IPS DF 19.7 (cell line): ENCODE data around the gene HSPB6.

Experiments
- DNase-seq: peaks from one replicate; pipeline ENCODE4 v3.0.0-alpha.2; 2013; ENCODE audit warnings: low read depth, low spot score

Gene HSPB6

DNA sequence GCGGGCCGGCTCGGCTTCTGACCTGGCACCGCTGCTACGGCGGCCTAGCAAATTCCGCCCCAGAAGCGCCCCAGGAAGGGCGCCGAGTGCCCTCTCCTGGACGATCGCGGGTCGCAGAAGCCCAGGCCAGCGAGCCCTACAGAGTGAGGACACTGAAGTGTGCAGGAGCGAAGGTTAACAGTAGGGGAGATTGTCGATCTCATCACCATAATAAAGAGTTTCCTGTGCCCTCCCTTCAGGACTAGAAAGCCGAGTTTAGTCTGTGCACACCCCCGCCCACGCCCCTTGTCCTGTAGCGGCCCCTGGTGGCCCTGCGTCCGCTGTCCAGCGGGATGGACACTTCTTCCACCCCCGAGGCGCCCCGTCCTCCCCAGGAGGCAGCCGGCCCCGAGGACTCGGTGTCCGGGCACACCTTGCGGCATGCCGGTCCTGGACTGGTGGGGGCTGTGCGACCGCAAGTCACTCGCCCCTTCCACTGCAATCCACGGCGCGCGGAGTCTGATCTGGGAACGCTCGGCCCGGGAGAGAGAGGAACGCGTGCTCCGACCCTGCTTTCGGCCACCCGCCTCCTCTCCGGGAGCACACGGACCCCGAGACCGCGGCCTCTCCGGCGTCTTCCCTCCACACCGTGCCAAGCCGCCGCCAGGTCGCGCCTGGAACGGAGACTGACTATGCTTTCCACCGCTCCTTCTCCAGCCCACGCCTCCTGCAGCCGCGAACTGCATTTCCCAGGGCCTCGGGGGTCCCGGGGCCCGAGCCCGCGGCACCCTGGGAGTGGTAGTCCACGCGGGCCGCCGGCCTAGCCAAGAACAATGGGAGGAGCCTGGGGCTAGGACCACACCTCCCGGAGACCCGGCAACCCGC, 39.8 kb downstream of the HSPB6 start:
- peak; percentile 98 for DNase-seq

DNA sequence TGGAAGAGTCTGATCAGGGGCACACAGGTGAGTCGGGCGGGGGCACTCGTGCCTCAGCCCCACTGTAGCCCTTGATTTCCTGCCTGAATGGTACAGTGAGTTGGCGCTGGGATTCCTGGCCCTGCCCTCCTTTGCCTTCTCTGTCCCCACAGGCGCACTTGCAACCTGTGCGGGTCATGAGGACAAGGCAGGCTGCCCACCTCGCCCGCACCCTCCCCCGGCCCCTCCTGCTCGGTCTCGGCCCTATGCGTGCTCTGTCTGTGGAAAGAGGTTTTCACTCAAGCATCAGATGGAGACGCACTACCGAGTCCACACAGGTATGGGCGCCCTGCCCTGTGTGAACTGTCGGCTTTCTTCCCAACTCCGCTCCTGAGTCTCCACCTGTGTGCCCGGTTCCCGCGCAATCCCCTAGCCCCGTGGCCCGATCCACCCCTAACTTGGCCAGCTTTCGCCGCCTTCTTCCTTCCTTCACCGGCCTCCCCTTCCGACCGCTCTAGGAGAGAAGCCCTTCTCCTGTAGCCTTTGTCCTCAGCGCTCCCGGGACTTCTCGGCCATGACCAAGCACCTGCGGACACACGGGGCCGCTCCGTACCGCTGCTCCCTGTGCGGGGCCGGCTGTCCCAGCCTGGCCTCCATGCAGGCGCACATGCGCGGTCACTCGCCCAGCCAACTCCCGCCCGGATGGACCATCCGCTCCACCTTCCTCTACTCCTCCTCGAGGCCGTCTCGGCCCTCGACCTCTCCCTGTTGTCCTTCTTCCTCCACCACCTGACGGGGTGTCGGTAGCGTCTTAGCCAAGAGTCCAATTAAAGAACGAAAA, 40.6 kb downstream of the HSPB6 start:
- no peak for DNase-seq

DNA sequence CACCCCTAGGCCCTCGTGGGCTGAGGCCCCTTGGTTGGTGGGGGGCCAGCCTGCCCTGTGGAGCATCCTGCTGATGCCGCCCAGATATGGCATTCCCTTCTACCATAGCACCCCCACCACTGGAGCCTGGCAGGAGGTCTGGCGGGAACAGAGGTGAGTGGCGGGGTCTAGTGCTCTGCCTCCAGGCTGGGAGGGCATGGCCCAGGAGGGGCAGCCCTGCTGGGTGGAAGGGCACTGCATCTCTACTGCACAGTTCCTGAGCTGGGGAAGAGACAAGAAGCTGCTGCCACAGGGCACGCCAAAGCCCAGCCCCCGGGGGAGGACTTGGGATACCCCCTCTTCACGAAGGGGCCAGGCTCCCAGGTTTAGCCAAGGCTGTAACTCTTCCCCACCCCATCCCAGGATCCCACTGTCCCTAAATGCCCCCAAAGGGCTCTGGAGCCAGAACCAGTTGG, 41.4 kb downstream of the HSPB6 start:
- DNase-seq: no peak

DNA sequence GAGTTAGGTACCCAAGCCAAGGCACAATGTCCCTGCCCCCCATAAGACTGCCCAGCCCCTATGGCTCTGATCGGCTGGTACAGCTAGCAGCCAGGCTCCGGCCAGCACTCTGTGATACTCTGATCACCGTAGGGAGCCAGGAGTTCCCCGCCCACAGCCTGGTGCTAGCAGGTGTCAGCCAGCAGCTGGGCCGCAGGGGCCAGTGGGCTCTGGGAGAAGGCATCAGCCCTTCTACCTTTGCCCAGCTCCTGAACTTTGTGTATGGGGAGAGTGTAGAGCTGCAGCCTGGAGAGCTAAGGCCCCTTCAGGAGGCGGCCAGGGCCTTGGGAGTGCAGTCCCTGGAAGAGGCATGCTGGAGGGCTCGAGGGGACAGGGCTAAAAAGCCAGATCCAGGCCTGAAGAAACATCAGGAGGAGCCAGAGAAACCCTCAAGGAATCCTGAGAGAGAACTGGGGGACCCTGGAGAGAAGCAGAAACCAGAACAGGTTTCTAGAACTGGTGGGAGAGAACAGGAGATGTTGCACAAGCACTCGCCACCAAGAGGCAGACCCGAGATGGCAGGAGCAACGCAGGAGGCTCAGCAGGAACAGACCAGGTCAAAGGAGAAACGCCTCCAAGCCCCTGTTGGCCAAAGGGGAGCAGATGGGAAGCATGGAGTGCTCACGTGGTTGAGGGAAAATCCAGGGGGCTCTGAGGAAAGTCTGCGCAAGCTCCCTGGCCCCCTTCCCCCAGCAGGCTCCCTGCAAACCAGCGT, 42.1 kb downstream of the HSPB6 start:
- DNase-seq: no peak

DNA sequence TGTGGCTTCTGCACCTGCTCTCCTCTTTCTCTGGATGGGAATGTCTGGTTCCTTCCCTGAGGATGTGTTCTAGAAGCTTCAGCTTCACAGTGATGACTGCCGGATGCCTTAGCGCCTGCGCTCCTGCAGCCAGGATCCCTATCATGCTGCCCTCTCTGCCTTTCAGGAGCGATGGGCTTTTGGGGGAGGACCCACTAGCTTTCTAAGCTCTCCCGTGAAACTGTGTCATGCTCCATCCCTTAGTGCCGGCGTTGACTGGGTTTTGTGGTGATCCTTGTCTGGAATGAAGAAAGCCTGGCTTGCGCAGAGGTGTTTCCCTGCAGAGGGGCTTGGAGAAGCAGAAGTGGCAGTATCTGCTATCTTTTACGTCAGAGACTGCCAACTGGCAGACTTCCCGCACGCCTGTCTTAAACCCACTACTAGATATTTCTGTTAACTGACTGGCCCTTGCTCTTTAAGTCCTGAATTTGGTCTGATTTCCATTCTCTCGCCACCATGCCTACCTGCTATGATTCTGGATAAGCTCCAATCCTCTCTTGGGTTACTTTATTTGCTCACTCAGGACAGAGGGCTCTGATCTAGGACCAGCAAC, 42.8 kb downstream of the HSPB6 start:
- no peak for DNase-seq

DNA sequence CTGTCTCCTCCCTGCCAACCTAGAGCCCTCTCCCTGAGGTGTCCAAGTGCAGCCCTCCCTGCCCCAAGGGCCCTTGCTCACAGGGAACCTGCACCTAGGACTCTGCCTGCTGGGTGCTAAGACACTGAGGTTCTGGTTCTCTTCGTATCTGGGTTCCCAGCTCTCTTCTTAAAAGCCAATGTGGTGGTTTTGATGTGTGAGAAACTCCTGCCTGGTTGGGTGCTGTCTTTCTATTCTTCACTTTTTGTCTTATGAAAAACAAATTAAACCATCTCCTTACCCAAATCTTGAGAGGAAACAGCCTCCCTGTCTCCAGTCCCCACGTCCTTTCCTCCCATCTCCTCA, 43.4 kb downstream of the HSPB6 start:
- no peak for DNase-seq

DNA sequence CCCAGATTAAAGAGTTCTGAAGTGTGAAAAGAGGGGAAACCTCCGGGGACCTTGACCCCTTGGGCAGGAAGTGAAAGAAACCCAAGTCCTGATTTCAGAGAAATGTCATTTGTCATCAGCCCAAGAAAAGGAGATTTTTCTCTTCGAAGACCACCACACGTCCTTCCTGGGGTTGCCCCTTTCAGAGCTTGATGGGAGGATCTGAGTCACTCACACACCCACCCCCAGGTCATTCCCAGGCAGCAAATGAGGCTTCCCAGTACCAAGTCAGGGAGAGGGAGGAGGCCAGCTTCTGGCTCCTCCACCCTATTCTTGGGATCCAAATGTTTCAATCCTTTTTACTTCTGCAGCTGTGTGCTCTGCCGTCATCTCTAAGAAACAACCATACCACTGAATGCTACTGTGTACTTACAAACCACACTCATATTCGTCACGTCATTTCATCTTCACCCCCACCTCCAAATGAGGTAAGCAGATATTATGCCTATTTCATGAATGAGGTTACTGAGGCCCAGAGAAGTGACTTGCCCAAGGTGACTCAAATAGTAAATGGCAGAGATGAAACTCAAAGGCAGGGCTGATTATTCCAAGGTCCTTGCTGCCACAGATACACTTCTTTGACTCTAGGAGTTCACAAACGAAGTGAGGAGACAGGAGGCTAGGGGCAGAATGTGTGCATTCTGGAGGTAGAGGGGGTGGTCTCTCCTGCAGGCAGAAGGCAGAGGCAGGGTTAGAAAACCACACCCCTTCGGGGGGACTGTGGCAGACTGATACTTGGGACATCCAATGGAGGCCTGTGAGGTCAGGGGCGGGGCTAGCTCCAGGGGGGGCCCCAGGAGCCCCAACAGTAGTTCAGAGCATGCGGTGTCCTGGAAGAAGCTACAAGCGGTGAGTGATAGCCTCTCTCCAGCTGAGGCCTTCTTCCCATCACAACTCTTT, 44.0 kb downstream of the HSPB6 start:
- DNase-seq: no peak

DNA sequence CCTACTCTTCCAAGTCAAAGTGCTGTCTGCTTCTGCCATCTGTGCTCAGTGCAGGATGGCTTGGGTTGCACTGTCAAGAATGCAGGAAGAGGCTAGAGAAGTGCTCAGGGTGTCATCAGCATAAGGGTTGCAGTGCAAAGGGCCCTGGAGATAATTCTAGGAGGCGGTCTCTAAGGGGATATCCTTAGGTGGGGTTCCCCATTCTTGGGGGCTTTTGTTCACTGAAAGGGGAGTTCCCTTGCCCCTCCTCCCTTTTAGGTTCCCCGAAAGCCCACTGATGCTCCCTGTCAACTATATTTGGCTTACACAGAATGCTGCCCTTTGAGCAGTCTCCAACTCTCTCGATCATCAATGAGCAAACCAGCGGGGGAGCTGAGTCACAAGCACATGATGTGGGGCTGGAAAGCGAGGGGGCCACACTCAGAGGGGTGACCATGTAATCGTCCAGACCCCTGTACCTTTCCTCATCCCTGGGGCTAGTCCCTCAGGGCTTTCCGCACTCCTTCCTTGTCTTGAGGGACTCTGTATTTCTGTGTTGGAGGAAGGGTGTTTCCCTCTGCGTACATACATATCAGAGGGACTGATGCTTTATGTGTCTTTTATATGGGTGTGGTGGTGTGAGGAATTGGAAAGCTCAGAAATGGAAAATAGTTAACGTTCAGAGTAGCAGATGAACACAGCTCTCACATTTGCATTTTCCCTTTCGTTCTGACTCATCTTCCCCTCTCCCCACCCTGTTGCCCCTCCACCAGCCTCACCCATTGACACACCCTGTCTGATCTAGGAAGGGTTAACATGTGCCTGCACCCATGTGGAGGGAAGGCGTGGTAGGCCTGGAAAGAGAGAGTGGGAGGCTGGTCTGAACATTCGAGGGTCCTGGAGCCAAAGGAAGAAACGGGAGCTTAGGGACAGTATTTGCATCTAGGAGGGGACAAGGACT, 45.8 kb downstream of the HSPB6 start:
- no peak for DNase-seq

DNA sequence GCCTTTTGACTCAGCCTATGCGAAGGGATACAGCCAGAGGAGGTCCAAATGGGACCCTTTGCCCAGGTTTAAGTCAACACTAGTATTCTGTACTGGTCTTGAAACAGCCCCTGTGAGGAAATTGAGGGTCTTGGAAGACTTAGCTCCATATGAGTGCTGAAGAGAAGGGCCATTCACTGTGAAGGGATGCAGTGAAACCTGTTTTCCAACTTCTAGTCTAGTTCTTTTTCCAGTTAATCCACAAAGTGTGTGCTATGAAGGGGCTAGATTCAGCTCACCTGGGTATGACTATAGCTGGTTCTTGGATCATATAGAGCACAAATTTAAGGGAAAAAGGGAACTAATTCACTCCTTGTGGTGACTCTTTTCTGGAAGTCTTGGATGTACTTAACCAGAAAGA, 48.4 kb downstream of the HSPB6 start:
- no peak for DNase-seq
